Esophagus squamous epithelium (tissue), 4 donors: Measurements from ENCODE around the gene ASCC2.

ENCODE experiments used
- CTCF ChIP-seq, 6 experiments: fragments of 450-650 bp in 4 of 6; fragments of 200-600 bp in 2 of 6; sonication (generic) in 2 of 6; IDR thresholded peaks; one replicate each; pipeline ENCODE4 v1.5.1; 2016 to 2019; ENCODE audit warnings: antibody characterized with exemption in 6 of 6, mild to moderate bottlenecking in 4 of 6, moderate library complexity in 4 of 6
- POLR2A ChIP-seq, 4 donors: fragments of 450-650 bp; IDR thresholded peaks; one replicate each; pipeline ENCODE4 v1.6.1; 2017; ENCODE audit warnings: antibody characterized with exemption in 4 of 4, mild to moderate bottlenecking in 4 of 4, moderate library complexity in 3 of 4

GRCh38 chr22:29871684-29872083 is 33.6 kb upstream of the ASCC2 start:
- TF ChIP-seq CTCF (IDR thresholded peaks at IDR 0.05) (no peak), POLR2A (IDR thresholded peaks at IDR 0.05) (no peak)
